T-helper 2 cell treated with Interferon-gamma antibody and Interleukin-4, amounts not matched to agents 5 μg/mL and 100 μg/mL, for 36 hours (primary cell): ENCODE results near the gene HIC1.

Experiments used
- DNase-seq: peaks from one replicate; pipeline ENCODE4 v3.0.0; 2021; ENCODE audit warnings: low spot score
- H3K27ac Mint-ChIP-seq: one replicate; pipeline ENCODE4 v1.8.0; 2021; ENCODE audit warnings: mild to moderate bottlenecking, mixed read lengths
- H3K27me3 Mint-ChIP-seq: one replicate; pipeline ENCODE4 v1.8.0; 2021; ENCODE audit warnings: low read depth, mixed read lengths
- H3K36me3 Mint-ChIP-seq: one replicate; pipeline ENCODE4 v1.8.0; 2021; ENCODE audit warnings: low read depth, mixed read lengths
- H3K4me1 Mint-ChIP-seq: one replicate; pipeline ENCODE4 v1.8.0; 2021; ENCODE audit warnings: low read depth, mixed read lengths
- H3K4me3 Mint-ChIP-seq: one replicate; pipeline ENCODE4 v1.8.0; 2022; ENCODE audit warnings: mild to moderate bottlenecking, moderate library complexity, mixed read lengths
- H3K9me3 Mint-ChIP-seq: one replicate; pipeline ENCODE4 v1.8.0; 2021; ENCODE audit warnings: mixed read lengths

The HIC1 gene

DNA sequence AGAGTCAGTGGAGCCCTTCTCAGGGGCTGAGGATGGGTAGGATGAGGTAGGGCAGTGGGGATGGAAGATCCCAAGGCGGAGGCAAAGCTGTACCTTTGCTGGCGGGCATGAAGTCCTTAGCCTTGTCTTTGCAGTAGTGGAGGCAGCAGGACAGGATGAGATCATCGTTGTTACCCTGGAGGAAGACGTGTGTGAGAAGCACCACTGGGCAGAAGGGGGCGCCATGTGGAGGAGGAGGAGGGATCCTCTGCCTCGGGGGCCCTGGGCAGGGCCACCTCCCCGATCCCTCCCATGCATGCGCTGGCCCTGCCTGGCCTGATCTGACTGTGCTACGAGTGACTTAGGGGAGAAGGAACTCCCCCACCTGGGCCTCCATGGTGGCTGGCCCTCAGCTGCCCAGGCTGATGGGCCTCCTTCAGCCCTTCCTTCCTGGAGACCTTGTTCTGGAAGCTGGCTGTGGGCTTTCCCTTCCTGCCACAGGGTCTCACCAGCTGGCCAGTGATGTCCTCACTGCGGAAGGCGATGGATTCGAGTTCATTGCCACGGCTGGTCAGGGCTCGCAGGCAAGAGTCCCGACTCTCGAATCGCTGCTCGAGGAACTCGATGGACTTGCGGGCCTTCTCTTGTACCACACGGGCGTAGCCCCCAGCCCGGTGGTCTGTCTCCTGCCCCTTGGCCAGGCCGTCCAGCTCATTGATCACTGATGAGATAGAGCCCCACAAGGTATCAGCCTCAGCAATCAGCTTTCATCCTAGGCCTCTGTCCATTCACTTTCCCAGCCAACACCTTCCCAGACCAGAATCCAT is 10.3 kb downstream of the HIC1 start:
- no peaks in the 10 kb centered on the region for H3K27me3 Mint-ChIP-seq
- peak overlapping the region; percentile 84 for H3K27ac Mint-ChIP-seq
- H3K9me3 Mint-ChIP-seq = no peaks in the 10 kb centered on the region
- H3K4me3 Mint-ChIP-seq = no peak overlapping the region
- H3K4me1 Mint-ChIP-seq = peaks cover 74% of the 10 kb centered on the region
- H3K36me3 Mint-ChIP-seq = peaks cover 55% of the 10 kb centered on the region
- DNase-seq = peak; percentile 71

DNA sequence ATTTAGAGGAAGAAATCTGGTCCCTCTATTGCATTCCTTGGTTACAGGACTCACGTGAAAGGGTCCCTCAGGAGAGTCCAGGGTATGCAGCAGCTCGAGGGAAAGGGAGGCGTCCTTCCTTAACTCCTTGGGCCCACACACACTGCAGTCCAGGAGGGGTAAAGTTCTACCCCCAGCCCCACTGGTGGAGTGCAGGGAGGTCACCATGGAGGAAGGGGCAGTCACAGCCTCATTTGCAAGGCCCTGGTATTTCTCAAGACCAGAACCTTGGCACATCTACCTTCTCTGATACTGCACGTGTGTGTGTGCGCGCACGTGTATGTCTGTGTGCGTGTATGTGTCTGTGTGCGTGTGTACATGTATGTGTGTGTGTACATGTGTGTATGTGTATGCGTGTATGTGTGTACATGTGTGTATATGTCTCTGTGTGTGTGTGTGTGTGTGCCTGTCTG is 11.1 kb downstream of the HIC1 start:
- Mint-ChIP-seq H3K4me3 (no peak overlapping the region), H3K27me3 (no peaks in the 10 kb centered on the region), H3K4me1 (peaks cover 74% of the 10 kb centered on the region), H3K27ac (peak overlapping the region; percentile 47), H3K36me3 (peaks cover 53% of the 10 kb centered on the region), H3K9me3 (no peaks in the 10 kb centered on the region)
- no peak for DNase-seq

DNA sequence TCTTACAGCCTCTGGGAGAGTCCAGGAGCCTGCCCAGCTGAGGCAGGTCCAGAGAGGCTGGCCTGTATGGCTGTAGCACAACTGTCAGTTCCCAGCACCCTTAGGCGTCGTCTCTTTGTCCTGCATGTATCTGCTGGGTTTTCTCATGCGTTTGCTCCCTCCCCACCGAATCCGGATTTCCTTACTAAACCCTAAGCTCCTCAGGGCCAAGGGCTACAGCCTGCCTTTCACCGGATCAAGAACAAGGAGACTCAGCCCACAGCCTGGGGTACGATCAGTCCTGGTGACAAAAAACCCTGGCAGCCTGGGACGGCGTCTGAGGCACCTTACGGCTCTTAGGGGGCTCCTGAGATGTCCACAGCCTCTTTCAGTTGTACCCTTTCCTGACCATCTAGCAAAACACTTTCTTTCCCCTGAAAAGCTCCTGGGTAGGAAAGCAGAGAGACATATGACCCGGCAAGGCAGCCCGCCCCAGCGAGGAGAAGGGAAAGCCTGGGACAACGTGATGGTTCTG is 12.2 kb downstream of the HIC1 start:
- Mint-ChIP-seq H3K9me3 (no peaks in the 10 kb centered on the region), H3K36me3 (peaks cover 53% of the 10 kb centered on the region), H3K4me1 (peaks cover 80% of the 10 kb centered on the region), H3K4me3 (peak overlapping the region; percentile 14), H3K27me3 (no peaks in the 10 kb centered on the region), H3K27ac (peak overlapping the region; percentile 58)
- no peak for DNase-seq

DNA sequence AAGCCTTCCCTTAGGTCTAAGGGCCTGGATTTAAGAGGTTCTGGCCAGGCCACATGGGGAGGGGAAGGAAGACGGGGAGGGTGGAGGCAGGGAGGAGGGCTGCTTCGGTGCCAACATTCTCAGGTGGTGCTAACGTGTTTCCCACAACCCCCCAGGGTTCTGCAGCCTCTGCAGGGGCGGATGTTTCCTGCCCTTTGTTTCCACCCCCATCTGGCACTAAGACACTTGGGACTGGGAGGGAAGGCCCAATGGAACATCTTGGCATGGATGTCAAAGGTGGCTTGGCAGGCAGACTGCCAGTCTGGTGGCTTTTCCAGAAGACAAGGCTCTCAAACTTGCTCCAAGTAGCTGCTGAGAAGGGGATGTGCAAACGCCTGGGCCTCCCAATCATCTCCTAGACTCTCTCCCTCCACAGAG is 12.7 kb downstream of the HIC1 start:
- Mint-ChIP-seq H3K36me3 (peaks cover 53% of the 10 kb centered on the region), H3K4me3 (peak overlapping the region; percentile 48), H3K27ac (peak overlapping the region; percentile 97), H3K4me1 (peaks cover 80% of the 10 kb centered on the region), H3K27me3 (no peaks in the 10 kb centered on the region), H3K9me3 (no peaks in the 10 kb centered on the region)
- DNase-seq = no peak

DNA sequence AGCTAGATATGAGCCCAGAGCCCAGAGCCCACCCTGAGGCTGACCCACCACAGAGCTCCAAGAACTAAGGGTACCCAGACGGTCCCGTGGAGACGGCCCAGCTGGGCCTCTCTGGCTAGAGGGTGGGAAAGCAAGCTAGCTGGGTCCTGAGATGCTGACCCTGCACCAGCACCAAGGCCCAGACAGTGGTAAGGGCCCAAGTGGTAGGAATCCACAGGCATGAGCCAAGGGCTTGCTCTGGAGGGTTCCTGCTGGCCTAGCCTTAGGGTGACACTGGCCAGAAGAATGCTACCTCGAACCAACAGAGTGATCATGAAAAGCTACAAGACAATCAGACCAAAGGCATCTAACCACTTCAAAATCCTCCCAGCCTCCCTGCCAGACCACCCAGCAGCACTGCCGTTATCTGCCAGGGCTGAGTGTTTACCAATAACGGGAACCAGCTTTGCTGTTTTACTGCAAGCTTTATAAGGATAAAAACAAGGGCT is 13.2 kb downstream of the HIC1 start:
- peaks cover 50% of the 10 kb centered on the region for H3K36me3 Mint-ChIP-seq

DNA sequence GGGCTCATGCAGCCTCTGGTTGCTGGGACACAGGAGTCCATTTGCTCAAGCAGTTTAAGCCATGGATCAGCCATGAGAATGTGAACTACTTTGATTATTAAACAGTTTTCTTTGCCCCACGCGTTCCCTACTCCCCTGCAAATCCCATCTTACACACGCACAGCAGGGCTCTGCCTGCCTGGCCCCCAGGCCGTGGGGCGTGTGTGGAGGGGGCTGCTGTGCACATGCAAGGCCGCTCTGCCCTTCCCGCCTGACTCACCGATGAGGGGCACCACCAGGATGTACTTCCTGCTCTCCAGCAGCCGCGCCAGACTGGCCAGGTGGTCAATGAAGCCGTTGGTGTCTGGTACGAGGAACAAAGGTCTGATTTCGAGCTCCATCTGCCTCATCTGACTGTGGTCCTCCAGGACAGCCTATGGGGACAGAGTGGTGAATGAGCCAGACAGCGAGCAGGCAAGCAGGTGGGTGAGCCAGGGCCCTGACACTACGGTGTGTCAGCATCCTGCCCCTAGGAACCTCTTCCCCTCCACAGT is 13.7 kb downstream of the HIC1 start:
- Mint-ChIP-seq H3K36me3 (peaks cover 48% of the 10 kb centered on the region), H3K4me1 (peaks cover 77% of the 10 kb centered on the region), H3K27ac (peak overlapping the region; percentile 97), H3K9me3 (no peaks in the 10 kb centered on the region), H3K4me3 (peak overlapping the region; percentile 67), H3K27me3 (no peaks in the 10 kb centered on the region)
- peak; percentile 44 for DNase-seq

More for the DNA sequence above, 13.2 kb downstream of the HIC1 start:
- Mint-ChIP-seq H3K4me1 (peaks cover 81% of the 10 kb centered on the region), H3K9me3 (no peaks in the 10 kb centered on the region), H3K4me3 (peak overlapping the region; percentile 48), H3K27ac (peak overlapping the region; percentile 97), H3K27me3 (no peaks in the 10 kb centered on the region)
- DNase-seq = no peak

DNA sequence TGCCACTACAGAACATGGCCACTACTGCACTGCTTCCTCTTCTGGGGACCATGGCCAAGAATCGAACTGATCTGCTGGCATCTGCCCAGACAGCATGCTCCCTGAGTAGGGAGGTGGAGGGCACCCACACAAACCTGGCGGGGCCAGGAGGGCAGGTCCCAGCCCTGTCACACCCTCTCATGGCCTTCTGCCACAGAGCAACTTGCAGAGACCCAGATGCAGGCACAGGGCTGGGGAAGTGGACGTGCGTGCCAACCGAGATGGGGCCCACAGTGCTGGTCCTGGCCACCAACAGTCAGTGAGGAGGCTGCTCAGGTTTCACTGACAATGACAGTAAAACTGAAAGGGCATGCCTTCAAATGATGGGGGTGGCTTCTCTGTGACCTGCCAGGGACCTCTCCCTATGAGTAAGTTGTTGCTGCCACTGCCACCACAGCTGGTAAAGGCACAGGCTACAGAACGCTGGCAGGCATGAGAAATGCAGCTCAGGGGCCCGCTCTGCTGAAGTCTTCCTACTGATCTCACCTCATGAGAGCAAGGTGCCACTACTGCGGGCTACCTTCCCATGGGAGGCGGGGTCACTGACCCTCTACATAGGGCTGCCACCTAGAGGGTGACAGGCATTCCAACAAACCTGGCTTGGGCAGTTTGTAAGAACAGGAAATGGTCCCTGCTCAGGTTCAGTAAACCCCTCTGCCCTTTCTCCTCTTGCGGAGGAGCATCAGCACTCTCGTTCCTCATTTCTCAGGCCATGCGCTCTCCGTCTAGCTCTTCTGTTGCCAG is 15.5 kb downstream of the HIC1 start:
- peak; percentile 89 for DNase-seq
- Mint-ChIP-seq H3K27me3 (no peaks in the 10 kb centered on the region), H3K27ac (peak overlapping the region; percentile 97), H3K9me3 (no peaks in the 10 kb centered on the region), H3K4me1 (peaks cover 75% of the 10 kb centered on the region), H3K4me3 (peak overlapping the region; percentile 74), H3K36me3 (peaks cover 43% of the 10 kb centered on the region)

DNA sequence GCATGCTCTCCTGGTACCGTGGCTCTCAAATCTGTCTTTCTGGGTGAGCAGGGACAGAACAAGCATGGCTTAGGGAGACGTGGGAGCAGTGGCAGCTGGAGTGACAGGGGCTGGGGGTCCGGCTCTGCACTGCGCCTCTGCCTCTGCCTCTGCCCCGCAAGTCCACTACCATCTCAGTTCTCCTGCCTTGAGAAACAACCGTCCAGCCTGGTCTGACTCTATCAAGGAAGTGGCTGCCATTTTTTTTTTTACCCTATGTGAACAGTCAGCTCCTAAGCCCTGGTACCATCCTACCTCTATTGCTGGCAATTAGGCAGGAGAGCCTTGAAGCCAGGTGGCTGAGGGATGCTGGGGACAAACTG is 16.1 kb downstream of the HIC1 start:
- peaks cover 44% of the 10 kb centered on the region for H3K36me3 Mint-ChIP-seq
- peak overlapping the region; percentile 97 for H3K27ac Mint-ChIP-seq
- peaks cover 73% of the 10 kb centered on the region for H3K4me1 Mint-ChIP-seq
- peak overlapping the region; percentile 74 for H3K4me3 Mint-ChIP-seq
- no peaks in the 10 kb centered on the region for H3K9me3 Mint-ChIP-seq
- no peaks in the 10 kb centered on the region for H3K27me3 Mint-ChIP-seq
- DNase-seq = no peak

DNA sequence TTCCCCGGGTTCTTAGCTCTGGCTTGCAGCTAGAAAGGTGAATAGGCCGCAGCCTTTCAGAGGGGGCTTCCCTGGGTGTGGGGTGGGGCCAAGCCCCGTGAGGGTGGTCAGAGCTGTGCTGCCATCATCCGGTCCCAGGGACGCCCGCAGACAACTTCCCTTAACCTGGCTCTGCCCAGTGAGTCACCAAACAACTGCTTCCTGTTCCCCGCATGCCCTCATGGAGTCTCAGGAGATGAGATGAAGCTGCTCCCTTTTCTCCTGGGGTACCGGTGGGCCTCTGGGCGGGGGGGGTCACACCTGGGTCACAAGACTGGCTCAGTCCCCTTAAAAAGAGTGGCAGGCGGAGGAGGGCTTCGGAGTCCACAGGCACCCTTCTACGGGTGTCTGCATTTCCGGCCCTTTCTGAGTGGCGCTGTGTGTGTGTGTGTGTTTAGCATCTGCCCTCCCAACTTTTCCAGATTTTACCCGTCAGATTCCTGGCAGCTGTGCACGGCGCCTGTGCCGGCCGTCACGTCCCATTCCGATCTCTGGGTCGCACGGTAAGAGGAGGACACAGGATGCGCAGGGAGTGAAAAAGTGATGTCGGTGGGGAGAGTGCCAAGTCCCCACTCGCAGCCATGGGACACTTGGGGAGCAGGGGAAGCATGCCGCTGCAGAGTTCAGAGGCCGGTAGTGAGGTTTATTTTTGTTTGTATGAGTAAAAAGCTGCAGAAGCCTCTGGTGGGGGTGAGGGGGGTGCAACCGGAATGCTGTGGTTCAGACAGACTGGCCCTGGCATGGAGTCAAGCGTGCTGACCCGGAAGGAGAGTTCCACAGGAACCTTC is 16.8 kb downstream of the HIC1 start:
- H3K27me3 Mint-ChIP-seq = no peaks in the 10 kb centered on the region
- peak overlapping the region; percentile 97 for H3K27ac Mint-ChIP-seq
- no peak for DNase-seq
- H3K4me1 Mint-ChIP-seq = peaks cover 74% of the 10 kb centered on the region
- H3K4me3 Mint-ChIP-seq = peak overlapping the region; percentile 74
- H3K9me3 Mint-ChIP-seq = no peaks in the 10 kb centered on the region
- peaks cover 43% of the 10 kb centered on the region for H3K36me3 Mint-ChIP-seq

DNA sequence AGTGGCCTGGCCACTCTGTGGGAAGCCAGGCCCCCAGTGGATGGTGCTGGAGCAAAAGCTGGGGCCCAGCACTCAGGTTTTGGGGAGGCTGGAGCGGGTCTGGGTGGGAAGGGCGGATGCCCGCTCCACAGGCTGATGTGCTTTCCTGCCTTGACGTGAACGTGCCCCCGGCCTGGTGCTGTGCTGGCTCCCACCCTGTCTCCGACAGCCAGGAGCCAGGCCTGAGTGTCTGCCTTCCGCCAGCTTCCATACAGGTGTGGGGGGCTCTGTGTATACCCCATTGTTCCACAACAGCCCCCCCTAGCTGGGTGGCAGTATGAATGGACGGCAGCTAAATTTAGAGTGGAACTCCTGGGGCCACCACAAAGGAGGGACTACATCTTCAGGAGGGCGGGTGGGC is 20.0 kb downstream of the HIC1 start:
- Mint-ChIP-seq H3K4me1 (peaks cover 50% of the 10 kb centered on the region), H3K36me3 (peaks cover 62% of the 10 kb centered on the region)

DNA sequence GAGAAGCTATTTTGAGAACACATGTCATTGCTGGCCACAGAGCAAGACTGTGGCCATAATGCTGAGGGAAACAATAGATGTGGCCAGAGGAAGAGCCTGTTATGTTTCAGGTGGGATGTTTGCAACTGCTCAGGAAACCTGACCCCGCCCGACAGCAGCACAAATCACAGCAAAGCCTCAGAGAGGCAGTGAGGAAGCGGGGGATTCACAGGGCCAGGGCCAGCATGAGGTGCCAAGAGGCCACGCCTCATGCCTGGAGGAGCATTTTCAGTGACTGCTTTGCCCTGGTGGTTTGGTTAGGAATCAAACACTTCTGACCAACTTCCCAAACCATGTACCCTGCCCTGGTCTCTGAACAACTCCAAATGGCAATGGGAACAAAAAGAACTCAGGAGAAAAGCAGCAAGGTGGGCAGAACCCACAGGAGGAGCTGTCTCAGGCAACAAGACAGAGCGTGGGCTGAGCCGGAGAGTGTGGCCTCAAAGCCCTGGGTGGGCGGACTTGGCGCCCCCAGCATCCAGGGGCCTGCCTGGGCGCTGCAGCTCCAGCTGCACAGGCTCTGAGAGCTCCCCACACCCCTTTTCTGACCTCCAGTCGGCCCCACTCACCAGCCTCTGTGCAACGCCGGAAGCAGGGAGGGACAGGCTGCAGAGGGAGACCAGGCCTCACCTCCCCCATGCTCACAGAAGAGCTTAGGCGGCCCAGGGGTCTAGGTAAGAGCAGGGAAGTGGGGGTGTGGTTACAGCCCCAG is 20.6 kb downstream of the HIC1 start:
- DNase-seq = no peak
- Mint-ChIP-seq H3K4me3 (no peak overlapping the region), H3K27ac (peak overlapping the region; percentile 31), H3K9me3 (no peaks in the 10 kb centered on the region), H3K27me3 (no peaks in the 10 kb centered on the region), H3K36me3 (peaks cover 63% of the 10 kb centered on the region), H3K4me1 (peaks cover 44% of the 10 kb centered on the region)

More for the DNA sequence above, 20.0 kb downstream of the HIC1 start:
- no peaks in the 10 kb centered on the region for H3K27me3 Mint-ChIP-seq
- H3K9me3 Mint-ChIP-seq = no peaks in the 10 kb centered on the region
- no peak overlapping the region for H3K4me3 Mint-ChIP-seq
- DNase-seq = no peak
- no peak overlapping the region for H3K27ac Mint-ChIP-seq

DNA sequence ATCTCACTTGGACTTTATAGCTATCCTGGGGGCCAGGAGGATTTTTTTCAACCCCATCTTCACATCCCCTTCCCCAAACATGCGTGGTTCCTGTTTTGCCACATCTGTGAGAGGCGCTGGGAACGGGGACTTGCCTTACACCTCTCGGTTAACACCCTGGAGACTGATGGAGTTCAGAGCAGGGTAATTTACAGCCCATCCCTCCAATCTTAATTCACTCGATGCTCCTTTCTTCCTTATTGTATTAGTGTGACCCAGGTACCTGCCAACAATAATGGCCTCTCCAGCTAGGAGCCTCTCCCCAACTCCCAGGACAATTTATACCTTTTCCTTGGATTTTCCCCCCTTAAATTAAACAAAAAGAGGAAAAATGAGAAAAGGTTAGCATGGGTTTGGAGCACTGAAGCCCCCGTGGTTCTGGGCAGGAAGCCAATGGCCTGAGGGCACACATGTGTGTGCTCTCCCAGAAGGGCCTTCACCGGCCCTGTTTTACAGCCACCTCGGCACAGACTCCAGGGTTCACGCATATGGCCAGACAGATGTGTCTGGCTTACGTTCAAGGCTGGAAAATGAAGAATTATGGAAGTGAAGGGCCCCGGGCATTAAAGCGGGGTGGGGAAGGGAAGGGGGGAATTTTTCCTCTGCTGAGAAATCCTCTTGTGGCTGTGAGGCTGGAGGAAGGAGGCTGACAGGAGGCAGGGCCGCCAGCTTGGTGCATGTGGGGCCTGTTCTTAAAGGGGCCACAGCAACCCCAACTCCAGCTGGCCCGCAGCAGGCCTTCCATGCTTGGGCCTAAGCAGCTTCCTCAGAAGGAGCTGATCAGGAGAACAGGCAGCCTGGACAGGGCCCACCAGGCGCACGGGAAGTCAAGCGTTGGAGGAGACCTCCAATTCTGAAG is 21.4 kb downstream of the HIC1 start:
- H3K4me3 Mint-ChIP-seq = no peak overlapping the region
- no peaks in the 10 kb centered on the region for H3K9me3 Mint-ChIP-seq
- H3K4me1 Mint-ChIP-seq = peaks cover 38% of the 10 kb centered on the region
- peak overlapping the region; percentile 26 for H3K27ac Mint-ChIP-seq
- H3K27me3 Mint-ChIP-seq = no peaks in the 10 kb centered on the region
- no peak for DNase-seq
- H3K36me3 Mint-ChIP-seq = peaks cover 61% of the 10 kb centered on the region
